Thyroid gland (tissue), 4 donors: ENCODE data around the gene KIF1B.

Experiments
- CTCF ChIP-seq, 6 experiments: fragments of 200-600 bp in 3 of 6; fragments of 450-650 bp in 3 of 6; sonication (generic) in 3 of 6; IDR thresholded peaks; one replicate each; pipeline ENCODE4 v1.5.1; 2016 to 2019; ENCODE audit warnings: antibody characterized with exemption in 6 of 6, mild to moderate bottlenecking in 2 of 6, inconsistent platforms in 1 of 6, moderate library complexity in 1 of 6
- POLR2A ChIP-seq, 2 donors: fragments of 450-650 bp; IDR thresholded peaks; one replicate each; pipeline ENCODE4 v1.6.1; 2017; ENCODE audit warnings: antibody characterized with exemption in 2 of 2, mild to moderate bottlenecking in 2 of 2, moderate library complexity in 1 of 2

- TF ChIP-seq CTCF (IDR thresholded peaks at IDR 0.05) (no peak), POLR2A (IDR thresholded peaks at IDR 0.05) (no peak)
Measured at GRCh38 chr1:10195570-10195969, 14.8 kb upstream of the KIF1B start.
